Tracheal epithelial cell (primary cell): ENCODE results near the gene DNAJA4. TPM values are rescaled to one million over a fixed set of nuclear protein-coding genes. Genes with fewer than 3 reads are reported as not detected.

Experiments
- total RNA-seq: library from RNA; depleted of rRNA; stranded (reverse); fragments of >200 nt; gene quantifications from 2 replicates; pipeline ENCODE4 v1.2.1, GENCODE V29; 2014

DNAJA4 gene
- 6.0 and 13.6 TPM in 2 replicates for total RNA-seq

GRCh38 chr15:78264304-78265136, at the start of gene DNAJA4:
TSS of gene DNAJA4 (plus strand) at chr15:78264562. CDS start at chr15:78264764, 202 bp downstream.

GRCh38 chr15:78234515-78235040, 29.8 kb upstream of the DNAJA4 start, which contains the start of gene ACSBG1:
TSS of gene ACSBG1 (minus strand) at chr15:78234565. CDS start at chr15:78234501, 64 bp downstream.

GRCh38 chr15:78299101-78299930, 35.0 kb downstream of the DNAJA4 start, which contains the start of gene SKIC8:
TSS of gene SKIC8 (minus strand) at chr15:78299609. CDS start at chr15:78295686, 3,923 bp downstream.

Other genes starting within 250 kb of the DNAJA4 start
- gene TBC1D2B, start 186.9 kb upstream of the DNAJA4 start, total RNA-seq = 15.2 and 23.4 TPM in 2 replicates
- gene SH2D7, start 172.0 kb upstream of the DNAJA4 start, total RNA-seq = not detected in 2 replicates
- 3.9 and 4.7 TPM in 2 replicates for gene CIB2, start 133.1 kb upstream of the DNAJA4 start, total RNA-seq
- 38.8 and 41.3 TPM in 2 replicates for gene IDH3A, start 115.2 kb upstream of the DNAJA4 start, total RNA-seq
- gene ACSBG1, start 30.0 kb upstream of the DNAJA4 start, total RNA-seq = not detected in 2 replicates
- gene SKIC8, start 35.0 kb downstream of the DNAJA4 start, total RNA-seq = 39.9 and 50.6 TPM in 2 replicates
- not detected in 2 replicates for gene CRABP1, start 75.8 kb downstream of the DNAJA4 start, total RNA-seq
- 14.5 and 17.1 TPM in 2 replicates for gene IREB2, start 173.7 kb downstream of the DNAJA4 start, total RNA-seq
- gene HYKK, start 243.0 kb downstream of the DNAJA4 start, total RNA-seq = 0.96 and 6.2 TPM in 2 replicates